Activated CD4-positive, alpha-beta T cell treated with anti-CD3 and anti-CD28 coated beads for 24 hours (primary cell): Measurements from ENCODE around the gene HDAC7.
A peak's percentile ranks its signal among the peaks of the same experiment; 100 is the strongest.

ENCODE experiments used
- DNase-seq, 2 donors: peaks; one replicate each; pipeline ENCODE4 v3.0.0-alpha.2; 2020; ENCODE audit warnings: low read depth in 2 of 2

HDAC7 gene

DNA sequence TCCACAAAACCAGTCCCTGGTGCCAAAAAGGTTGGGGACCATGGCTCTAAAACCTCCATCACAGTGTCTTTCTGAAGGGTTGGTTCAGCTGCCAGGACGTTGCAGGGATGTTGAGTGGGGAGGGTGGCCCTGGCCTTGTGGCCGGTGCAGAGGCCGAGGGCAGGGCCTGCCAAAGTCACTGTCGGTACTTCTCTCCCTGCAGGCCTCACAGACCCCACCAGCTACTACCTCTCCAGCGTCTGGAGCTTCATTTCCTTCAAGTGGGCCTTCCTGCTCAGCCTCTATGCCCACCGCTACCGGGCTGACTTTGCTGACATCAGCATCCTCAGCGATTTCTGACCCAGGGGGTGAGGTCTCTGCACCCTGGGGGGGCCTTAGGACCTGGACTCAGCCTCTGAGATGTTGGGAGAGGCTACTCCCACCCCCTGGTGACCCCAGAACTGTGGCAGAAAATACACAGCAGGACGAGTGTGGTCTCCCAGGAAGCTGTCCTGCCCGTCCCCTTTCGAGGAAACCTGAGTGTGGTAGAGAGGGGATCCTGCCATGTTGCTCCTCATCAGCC lies 39.7 kb downstream of the HDAC7 start:
- no peak for DNase-seq

- DNase-seq, result peak; percentile 91 to 94
Measured at GRCh38 chr12:47779301-47779942, 40.3 kb downstream of the HDAC7 start.

GRCh38 chr12:47778881-47779280 lies 40.8 kb downstream of the HDAC7 start:
- no peak for DNase-seq

GRCh38 chr12:47777741-47778558 lies 41.8 kb downstream of the HDAC7 start:
- no peak for DNase-seq

- DNase-seq, result no peak
Measured at GRCh38 chr12:47777151-47777550, 42.6 kb downstream of the HDAC7 start.

DNA sequence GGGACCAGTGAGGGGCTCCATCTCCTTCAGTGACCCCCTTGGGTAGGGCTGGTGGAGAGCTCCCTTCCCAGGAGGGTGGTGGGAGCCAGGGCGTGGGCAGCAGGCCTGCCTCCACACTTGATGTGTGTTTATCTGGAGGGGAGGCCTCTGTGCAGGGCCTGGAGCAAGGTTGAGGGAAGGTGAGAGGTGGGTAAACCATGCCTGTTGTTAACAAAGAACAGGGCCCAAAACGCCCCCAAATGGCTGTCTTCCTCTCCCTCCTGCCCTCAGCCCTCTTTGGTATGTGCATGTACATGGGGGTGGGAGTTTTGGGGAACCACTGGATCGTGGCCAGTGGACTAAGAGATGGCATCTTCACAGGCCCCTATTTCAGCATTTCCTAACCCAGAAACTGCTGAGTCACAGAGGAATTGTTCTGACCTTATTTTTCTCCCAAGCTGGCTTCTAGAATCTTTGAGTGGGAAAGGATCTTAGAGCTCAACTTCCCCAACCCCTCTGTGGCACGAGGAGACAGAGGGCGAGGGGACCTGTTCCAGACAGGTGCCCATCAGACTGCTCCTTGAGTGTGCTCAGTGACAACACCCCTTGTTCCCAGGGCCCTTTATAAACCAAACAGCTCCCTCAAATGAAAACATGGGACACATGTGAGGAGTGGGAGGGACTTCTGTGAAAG lies 43.1 kb downstream of the HDAC7 start:
- no peak for DNase-seq

GRCh38 chr12:47775100-47775911 lies 44.4 kb downstream of the HDAC7 start:
- DNase-seq, result no peak

GRCh38 chr12:47774663-47775062 lies 45.0 kb downstream of the HDAC7 start:
- DNase-seq, result no peak

GRCh38 chr12:47773858-47774580 lies 45.7 kb downstream of the HDAC7 start:
- DNase-seq, result no peak

GRCh38 chr12:47773062-47773857 lies 46.4 kb downstream of the HDAC7 start, which contains the start of gene SLC48A1:
TSS of gene SLC48A1 (plus strand) at chr12:47773238. CDS start at chr12:47773305, 67 bp downstream.
- peak; percentile 45 to 53 for DNase-seq

DNA sequence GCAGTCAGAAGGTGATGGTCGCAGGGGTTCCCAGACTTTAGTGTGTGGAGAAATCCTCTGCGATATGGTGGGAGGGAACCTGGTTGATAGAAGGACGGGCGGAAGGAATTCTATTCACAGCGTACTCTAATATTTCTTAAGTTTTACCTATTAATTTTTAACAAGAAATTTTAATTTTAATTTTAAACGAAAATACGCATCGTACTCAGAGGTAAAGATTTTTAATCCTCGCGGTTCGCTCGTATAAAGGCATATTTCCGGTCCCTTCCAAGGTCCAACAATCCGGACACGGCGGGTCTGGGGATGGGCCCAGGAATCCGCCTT lies 47.0 kb downstream of the HDAC7 start:
- DNase-seq, result no peak

GRCh38 chr12:47772094-47772660 lies 47.5 kb downstream of the HDAC7 start:
- DNase-seq, result no peak

DNA sequence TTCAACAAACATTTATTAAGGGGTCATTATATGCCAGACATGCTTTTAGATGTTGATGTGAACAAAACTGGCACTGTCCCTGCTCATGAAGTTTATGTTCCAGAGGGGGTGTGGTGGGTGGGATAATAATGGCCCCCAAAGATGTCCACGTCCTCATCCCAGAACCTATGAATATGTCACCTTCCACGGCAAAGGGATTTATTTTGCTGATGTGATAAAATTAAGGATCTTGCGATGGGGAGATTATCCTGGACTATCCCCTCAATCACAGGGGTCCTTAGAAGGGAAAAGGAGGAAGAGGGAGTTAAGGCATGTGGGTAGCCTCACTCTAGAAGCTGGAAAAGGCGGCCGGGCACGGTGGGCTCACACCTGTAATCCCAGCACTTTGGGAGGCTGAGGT lies 48.4 kb downstream of the HDAC7 start:
- DNase-seq, result no peak

- no peak for DNase-seq
Measured at GRCh38 chr12:47770086-47770726, 49.5 kb downstream of the HDAC7 start.

DNA sequence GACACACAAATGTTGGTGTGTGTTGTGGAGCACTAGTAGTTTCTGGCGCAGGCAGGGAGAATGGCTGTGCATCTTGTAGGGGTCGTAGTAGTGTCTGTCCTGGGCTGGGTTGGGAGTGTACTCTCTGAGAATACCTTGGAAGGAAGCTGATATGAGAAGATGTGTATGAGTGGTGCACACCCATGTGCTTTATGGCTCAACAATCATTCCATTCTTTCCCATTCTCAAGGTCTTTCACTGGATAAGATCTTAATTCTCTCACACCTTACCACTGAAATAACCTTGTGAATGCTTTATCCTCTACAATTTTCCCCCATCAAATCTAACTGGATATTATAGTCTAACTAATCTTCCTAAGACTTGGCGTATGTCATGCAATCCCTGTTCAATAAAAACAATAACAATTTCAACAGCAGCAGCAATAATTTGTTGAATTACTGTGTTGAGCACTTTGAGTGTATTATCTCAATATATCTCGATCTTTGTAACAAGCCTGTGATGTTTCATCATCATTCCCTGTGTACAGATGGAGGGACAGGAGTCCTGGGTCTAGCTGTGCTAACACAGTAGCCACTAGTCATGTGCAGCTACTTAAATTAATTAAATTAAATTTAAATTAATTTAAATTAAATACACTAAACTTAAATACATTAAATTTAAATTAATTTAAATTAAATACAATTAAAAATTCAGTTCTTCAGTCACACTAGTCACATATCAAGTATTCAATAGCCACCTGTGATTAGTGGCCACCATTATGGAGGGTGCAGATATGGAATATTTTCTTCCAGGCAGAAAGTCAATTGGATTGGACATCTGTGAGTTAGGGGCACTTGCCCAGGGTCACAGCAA lies 50.2 kb downstream of the HDAC7 start:
- no peak for DNase-seq

DNA sequence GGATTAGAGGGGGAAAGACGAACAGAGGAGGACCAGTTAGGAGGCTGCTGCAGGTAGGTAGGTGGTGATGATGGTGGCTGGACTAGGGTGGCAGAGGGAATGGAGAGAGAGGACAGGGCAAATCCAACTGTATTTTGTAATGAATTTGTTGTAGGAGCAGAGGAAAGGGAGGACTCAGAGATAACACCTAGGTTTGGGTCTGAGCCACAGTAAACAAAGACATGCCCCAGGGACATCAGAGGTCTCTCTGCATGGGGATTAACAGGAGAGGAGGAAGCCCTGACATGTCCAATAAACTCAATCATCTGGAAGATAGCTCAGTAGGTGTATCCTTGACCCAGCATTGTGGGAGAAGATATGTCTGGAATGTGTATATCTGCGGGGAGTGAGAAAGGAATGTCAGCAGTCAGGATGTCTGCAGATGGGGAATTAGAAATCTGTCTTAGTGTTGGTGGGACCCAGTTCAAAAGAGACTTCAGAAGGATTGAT lies 51.3 kb downstream of the HDAC7 start:
- DNase-seq, result no peak

GRCh38 chr12:47767216-47767724 lies 52.4 kb downstream of the HDAC7 start:
- DNase-seq, result peak; percentile 64 to 66
